NCI-H82 (cell line): ENCODE measurements around the gene RAPH1.
A peak's percentile ranks its signal among the peaks of the same experiment; 100 is the strongest.

Experiments used
- DNase-seq: peaks from one replicate; lab custom pipeline; 2025; lab: John Stamatoyannopoulos, UW

The RAPH1 gene

DNA sequence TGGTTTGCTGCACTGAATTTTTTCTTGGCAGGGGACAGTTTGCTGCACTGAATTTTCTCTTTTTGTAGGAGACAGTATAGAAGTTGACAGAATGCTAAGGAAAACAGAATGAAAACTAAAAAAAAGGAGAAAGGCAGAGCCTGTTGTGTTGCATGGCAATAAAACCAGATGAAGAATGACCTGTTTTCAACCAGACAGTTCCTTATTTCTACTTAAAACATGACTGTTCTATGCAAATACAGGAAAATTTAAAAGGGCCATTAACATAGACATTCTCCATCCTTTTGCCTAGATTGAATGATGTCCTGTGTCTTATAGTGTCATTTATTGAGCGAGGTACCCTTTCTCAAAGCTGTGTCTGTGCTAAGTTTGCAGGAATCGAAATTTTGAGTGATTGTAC is 173.6 kb downstream of the RAPH1 start:
- no peak for DNase-seq

DNA sequence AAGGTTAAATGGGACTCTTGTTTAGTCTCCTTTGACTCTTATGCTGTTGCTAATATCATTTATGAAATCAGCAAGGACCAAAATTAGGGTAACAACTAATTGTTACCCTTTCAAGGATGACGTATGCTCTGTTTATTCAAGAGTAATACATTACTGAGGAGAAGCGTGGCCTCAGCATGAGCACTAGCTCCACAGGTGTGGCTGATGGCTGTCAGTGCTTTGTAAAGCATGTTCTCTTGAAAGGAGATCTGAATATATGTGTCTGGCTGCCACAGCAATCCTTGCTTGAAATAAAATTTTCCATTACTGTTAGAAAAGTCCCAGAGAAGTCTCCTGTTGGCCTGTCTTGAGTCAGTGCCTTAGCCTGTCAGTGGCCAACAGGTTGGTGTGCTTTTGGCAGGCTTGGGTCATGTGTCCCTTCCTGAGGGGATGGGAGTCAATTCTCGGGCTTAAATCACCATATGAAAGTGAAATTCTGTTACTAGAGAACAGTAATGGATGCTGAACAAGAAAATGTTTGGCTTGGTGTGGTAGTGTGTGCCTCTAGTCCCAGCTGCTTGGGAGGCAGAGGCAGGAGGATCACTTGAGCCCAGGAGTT is 174.2 kb downstream of the RAPH1 start:
- DNase-seq = no peak

DNA sequence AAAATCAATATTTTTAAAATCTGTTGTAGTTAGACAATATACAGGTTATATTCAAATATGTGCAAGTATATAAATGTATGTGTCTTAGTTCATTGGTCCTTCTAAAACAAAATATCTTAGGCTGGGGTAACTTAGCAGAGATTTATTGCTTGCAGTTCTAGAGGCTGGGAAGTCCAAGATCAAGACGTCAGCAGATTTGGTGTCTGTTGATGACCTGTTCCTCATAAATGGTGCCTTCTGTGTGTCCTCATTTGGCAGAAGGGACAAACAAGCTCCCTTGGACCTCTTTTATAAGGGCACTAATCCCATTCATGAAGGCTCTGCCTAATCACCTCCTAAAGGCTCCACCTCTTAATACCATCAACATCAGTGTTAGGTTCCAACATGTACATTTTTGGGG is 175.7 kb downstream of the RAPH1 start:
- no peak for DNase-seq

DNA sequence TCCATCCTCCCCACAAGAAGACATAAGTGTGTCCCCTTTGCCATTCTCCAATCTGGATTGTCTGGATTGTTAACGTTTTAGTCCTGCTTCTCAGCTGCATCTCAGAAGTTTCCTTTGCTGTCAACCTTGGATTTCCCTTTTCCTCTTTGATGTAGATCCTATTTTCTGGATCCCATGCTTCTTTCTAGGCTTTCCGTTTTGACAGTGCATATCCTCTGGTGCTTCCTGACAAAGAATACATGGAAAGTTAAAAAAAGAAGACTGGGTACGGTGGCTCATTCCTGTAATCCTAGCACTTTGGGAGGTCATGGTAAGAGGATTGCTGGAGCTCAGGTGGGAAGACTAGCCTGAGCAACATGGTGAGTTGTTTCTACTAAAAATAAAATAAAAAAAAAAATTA is 180.1 kb downstream of the RAPH1 start:
- no peak for DNase-seq

DNA sequence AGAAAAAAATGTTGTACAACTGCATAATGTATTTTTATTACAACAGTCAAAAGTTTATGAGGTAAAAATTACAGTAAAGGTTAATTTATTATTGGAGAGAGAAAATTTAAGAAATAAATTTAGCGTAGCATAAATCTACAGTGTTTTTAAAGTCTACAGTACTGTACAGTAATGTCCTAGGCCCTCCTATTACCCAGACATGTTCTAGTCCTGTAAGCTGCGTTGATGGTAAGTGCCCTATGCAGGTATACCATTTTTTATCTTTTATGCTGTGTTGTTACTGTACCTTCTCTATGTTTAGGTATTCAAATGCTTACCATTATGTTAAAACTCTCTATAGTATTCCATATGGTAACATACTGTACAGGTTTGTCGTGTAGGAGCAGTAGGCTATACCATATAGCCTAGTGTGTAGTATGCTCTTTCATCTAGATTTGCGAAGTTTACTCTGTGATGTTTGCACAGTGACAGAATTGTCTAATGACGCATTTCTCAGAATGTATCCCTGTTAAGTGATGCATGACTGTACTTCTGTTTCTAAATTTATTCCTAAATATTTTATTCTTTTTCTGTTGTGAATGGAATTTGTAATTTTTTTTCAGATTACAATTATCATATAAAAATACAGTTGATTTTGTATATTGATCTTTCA is 182.4 kb downstream of the RAPH1 start:
- no peak for DNase-seq

DNA sequence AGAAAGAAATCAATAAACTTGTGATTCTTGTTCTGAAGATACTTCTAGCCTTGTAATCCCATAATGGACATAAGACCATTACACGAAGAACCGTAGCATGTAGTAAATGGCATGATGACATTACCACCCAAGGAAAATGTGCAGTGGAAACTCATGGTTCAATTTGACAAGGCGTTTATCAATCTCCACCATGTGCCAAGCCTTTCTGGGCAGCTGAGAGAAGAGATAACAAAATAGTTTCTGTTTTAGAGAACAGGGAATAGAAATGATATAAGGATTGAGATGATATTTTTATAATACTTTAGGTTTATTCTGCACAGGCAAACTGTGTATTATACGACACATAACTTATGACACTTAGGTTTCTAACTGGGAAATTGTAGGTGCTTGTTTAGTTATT is 187.7 kb downstream of the RAPH1 start:
- peak; percentile 13 for DNase-seq

DNA sequence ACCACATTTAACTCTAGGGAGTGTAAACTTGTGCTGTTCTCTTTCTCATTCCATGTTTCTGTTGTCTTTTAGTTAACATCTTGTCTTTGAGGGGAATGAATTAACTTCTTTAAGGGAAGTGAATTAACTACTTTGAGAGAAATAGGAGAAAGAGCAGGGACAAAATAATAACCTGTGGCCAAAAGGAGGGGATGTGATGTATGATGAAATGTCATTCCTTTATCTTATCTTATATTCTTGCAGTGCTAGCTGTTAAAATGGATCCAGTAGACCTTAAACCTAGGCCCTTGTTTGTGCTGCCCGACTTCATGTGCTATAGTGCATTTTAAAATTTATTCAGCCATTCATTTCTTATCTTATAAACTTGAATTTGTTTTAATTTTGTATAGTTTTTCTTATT is 188.5 kb downstream of the RAPH1 start:
- DNase-seq = no peak

DNA sequence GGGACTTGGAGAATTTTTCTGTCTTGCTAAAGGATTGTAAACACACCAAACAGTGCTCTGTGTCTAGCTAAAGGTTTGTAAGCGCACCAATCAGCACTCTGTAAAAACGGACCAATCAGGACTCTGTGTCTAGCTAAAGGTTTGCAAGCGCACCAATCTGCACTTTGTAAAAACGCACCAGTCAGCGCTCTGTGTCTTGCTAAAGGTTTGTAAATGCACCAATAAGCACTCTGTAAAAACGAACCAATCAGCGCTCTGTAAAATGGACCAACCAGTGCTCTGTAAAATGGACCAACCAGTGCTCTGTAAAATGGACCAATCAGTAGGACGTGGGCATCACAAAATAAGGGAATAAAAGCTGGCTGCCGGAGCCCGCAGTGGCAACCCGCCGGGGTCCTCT is 190.4 kb downstream of the RAPH1 start:
- no peak for DNase-seq
